Stimulated activated CD4-positive, alpha-beta T cell treated with anti-CD3 and anti-CD28 coated beads, TNF-alpha, amount 100 ng/mL, for 1 hour (primary cell): ENCODE results near the gene MESP2.
"Not testable (repeated sequence)": the region's sequence is repeated elsewhere in the genome, so short reads cannot be mapped to it uniquely, and the experiment has no call there.

Experiments
- DNase-seq, 3 donors: peaks; one replicate each; pipeline ENCODE4 v3.0.0-alpha.2; 2020; ENCODE audit warnings: low read depth in 3 of 3, low spot score in 1 of 3

MESP2 gene

GRCh38 chr15:89777782-89778380, 1.7 kb downstream of the MESP2 start:
- DNase-seq: no peak

- no peak for DNase-seq
These were observed 2.7 kb downstream of the MESP2 start for GRCh38 chr15:89778861-89779260.

- DNase-seq: no peak
These were observed 4.5 kb downstream of the MESP2 start for GRCh38 chr15:89780601-89781000.

- no peak for DNase-seq
These were observed 4.9 kb downstream of the MESP2 start for GRCh38 chr15:89781055-89781454.

- no peak for DNase-seq
These were observed 5.9 kb downstream of the MESP2 start for GRCh38 chr15:89781891-89782618.

GRCh38 chr15:89782619-89782950, 6.5 kb downstream of the MESP2 start:
- DNase-seq: not testable (repeated sequence)

GRCh38 chr15:89783111-89783860, 7.2 kb downstream of the MESP2 start:
- DNase-seq: no peak

GRCh38 chr15:89783861-89784685, 7.9 kb downstream of the MESP2 start:
- no peak for DNase-seq

- no peak for DNase-seq
These were observed 8.5 kb downstream of the MESP2 start for GRCh38 chr15:89784686-89784960.

GRCh38 chr15:89785064-89785773, 9.1 kb downstream of the MESP2 start:
- no peak for DNase-seq

GRCh38 chr15:89785774-89786140, 9.6 kb downstream of the MESP2 start:
- no peak for DNase-seq

- DNase-seq: no peak
These were observed 11.8 kb downstream of the MESP2 start for GRCh38 chr15:89787944-89788343.

- DNase-seq: not testable (repeated sequence)
These were observed 12.5 kb downstream of the MESP2 start for GRCh38 chr15:89788585-89788984.

- no peak for DNase-seq
These were observed 14.1 kb downstream of the MESP2 start for GRCh38 chr15:89790206-89790605.

GRCh38 chr15:89790661-89791060, 14.5 kb downstream of the MESP2 start:
- DNase-seq: no peak

GRCh38 chr15:89792106-89792805, 16.1 kb downstream of the MESP2 start:
- no peak for DNase-seq

- DNase-seq: no peak
These were observed 18.6 kb downstream of the MESP2 start for GRCh38 chr15:89794627-89795241.

- no peak for DNase-seq
These were observed 19.9 kb downstream of the MESP2 start for GRCh38 chr15:89795996-89796395.

GRCh38 chr15:89797678-89798201, 21.6 kb downstream of the MESP2 start:
- no peak for DNase-seq
